22Rv1 (cell line): ENCODE data around the gene ICAM4.
"Not testable (repeated sequence)": the region's sequence is repeated elsewhere in the genome, so short reads cannot be mapped to it uniquely, and the experiment has no call there.

Source experiments
- H3K27ac ChIP-seq: fragments of 450-650 bp; 2 replicates; pipeline ENCODE4 v1.5.1; 2017
- ZFX ChIP-seq: fragments of 450-650 bp; IDR thresholded peaks from 2 replicates; pipeline ENCODE4 v1.6.1; 2017; ENCODE audit warnings: antibody characterized with exemption, borderline replicate concordance
- TF ChIP-seq, protein P1 (sequence below): fragments of 450-650 bp; IDR thresholded peaks from 2 replicates; pipeline ENCODE4 v1.5.1; 2017; ENCODE audit warnings: mild to moderate bottlenecking

Gene ICAM4

DNA sequence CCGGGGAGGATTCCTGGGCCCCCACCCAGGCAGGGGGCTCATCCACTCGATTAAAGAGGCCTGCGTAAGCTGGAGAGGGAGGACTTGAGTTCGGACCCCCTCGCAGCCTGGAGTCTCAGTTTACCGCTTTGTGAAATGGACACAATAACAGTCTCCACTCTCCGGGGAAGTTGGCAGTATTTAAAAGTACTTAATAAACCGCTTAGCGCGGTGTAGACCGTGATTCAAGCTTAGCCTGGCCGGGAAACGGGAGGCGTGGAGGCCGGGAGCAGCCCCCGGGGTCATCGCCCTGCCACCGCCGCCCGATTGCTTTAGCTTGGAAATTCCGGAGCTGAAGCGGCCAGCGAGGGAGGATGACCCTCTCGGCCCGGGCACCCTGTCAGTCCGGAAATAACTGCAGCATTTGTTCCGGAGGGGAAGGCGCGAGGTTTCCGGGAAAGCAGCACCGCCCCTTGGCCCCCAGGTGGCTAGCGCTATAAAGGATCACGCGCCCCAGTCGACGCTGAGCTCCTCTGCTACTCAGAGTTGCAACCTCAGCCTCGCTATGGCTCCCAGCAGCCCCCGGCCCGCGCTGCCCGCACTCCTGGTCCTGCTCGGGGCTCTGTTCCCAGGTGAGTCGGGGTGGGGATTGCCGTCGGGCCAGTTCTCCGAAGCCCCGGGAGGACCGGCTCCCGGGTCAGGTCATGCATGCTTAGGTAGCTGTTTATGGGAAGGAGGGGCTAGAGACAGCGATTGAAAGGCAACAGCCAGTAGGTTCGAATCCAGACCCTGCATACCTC, 15.9 kb upstream of the ICAM4 start, which contains the start of gene ICAM1:
Gene ICAM1 (plus strand): TSS at position 505 of the 779 bp plus-strand sequence. CDS start 40 bp downstream, at position 545.
- H3K27ac ChIP-seq = no peak within 1 kb of the TSS

DNA sequence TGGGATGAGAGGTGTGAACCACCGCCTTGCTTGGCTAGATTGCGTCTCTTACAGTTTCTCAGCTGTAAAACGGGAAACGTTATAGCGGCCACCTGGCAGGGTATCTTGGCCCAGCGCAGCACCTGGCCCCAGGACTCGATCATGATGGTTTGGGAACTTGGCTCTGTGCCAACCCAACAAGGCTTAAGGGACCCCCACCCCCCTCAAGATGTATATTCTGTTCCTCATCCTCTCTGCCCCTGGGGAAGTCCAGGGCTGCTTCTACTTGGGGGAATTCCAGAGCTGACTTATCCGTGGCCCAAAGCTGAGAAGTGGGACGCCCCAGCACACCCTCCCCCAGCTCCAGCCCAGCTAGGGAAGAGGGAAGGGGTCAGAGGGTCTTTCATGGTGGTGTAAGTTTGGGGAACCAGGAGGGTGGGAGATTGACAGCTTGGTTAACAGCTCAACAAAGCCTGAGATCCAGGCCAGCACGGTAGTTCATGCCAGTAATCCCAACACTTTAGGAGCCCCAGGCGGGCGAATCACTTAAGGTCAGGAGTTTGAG, 15.1 kb upstream of the ICAM4 start:
- H3K27ac ChIP-seq = no peak overlapping the region
- no peak for TF ChIP-seq ZFX
- TF ChIP-seq, protein P1, sequence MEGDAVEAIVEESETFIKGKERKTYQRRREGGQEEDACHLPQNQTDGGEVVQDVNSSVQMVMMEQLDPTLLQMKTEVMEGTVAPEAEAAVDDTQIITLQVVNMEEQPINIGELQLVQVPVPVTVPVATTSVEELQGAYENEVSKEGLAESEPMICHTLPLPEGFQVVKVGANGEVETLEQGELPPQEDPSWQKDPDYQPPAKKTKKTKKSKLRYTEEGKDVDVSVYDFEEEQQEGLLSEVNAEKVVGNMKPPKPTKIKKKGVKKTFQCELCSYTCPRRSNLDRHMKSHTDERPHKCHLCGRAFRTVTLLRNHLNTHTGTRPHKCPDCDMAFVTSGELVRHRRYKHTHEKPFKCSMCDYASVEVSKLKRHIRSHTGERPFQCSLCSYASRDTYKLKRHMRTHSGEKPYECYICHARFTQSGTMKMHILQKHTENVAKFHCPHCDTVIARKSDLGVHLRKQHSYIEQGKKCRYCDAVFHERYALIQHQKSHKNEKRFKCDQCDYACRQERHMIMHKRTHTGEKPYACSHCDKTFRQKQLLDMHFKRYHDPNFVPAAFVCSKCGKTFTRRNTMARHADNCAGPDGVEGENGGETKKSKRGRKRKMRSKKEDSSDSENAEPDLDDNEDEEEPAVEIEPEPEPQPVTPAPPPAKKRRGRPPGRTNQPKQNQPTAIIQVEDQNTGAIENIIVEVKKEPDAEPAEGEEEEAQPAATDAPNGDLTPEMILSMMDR = no peak

More for the DNA sequence above, 15.9 kb upstream of the ICAM4 start, which contains the start of gene ICAM1:
- no peak for TF ChIP-seq ZFX
- TF ChIP-seq, protein P1 = no peak

DNA sequence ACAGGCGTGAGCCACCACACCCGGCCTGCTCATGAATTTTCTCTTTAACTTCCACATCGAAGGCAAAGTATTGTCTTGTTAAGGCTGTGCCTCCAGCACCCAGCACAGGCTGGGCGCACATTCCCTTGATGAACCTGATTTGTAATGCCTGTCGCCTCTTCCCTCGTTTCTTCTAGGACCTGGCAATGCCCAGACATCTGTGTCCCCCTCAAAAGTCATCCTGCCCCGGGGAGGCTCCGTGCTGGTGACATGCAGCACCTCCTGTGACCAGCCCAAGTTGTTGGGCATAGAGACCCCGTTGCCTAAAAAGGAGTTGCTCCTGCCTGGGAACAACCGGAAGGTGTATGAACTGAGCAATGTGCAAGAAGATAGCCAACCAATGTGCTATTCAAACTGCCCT, 12.2 kb upstream of the ICAM4 start:
- no peak overlapping the region for H3K27ac ChIP-seq
- TF ChIP-seq, protein P1 = no peak
- no peak for TF ChIP-seq ZFX

DNA sequence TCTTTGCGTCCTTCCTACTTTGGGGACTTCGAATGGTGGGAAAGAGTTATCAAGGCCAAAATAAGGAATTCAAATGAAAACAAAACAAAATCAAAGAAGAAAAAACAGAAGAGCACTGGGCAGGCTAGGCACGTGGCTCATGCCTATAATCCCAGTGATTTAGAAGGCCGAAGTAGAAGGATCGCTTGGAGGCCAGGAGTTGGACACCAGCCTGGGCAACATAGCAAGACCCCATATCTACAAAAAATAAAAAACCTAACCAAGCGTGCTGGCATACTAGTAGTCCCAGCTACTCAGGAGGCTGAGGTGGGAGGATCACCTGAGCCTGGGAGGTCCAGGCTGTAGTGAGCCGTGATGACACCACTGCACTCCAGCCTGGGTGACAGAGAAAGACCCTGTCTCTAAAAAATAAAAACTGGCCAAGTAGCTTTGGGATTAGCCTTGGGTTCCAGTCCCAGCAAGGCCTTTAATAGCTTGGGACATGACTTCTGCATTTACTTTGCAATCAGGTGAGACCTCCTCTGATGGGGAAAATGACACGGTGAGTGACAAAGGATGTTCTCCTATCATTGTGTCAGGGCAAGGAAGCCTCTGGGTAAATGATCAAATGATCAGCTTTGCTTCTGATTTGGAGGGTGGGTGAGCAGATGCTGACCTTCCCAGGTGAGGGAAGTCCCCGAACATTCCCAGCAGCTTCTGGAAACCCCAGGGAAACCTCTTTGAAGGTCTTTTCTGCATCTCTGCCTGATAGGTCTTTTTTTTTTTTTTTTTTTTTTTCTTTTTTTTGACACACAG, 8.8 kb upstream of the ICAM4 start:
- no peak overlapping the region for H3K27ac ChIP-seq
- TF ChIP-seq ZFX = no peak
- TF ChIP-seq, protein P1 = no peak

DNA sequence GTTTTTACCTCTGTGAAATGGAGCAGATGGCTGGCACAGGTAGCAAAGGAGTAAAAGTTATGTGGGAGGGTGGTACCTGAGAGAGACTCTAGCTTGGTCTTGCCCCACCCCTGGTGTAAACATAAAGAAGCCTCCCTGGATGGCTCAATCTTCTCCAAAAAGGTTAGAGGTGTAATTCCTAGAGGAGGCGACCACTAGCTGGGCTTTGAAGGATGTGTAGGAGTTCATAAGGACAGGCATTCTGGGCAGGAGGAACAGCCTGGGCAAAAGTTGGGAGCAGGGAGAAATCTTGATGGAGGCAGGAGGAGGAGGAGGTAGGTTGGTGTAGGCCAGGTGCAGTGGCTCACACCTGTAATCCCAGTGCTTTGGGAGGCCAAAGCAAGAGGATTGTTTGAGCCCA, 7.8 kb upstream of the ICAM4 start:
- no peak overlapping the region for H3K27ac ChIP-seq
- TF ChIP-seq ZFX = no peak
- TF ChIP-seq, protein P1 = no peak

DNA sequence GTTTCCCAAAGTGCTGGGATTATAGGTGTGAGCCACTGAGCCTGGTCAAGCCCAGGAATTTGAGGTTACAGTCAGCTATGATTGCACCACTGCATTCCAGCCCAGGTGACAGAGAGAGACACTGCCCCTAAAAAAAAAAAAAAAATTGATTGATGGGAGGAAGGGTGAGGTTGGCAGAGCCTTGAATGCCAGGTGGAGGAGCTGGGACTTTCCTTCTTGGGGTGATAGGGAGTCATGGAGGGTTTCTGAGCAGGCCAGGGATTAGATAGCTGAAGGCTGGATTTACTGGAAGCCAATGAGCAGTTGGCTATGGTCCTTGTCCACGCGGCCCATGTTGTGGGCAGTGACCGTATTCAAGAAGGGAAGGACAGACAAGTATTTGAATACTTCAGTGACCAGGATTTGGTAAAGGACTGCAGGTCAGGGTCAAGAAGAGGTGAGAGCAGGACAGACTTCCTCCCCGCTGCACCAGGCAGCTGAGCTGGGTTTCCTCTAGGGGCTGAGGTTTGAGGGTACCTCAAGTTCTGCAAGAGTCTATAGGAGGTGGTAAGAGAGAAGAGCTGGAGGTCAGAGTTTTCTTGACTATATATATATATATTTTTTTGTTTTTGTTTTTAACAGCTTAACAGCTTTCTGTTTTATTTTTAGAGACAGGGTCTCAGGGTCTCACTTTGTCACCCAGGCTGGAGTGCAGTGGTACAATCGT, 6.9 kb upstream of the ICAM4 start:
- TF ChIP-seq ZFX = no peak
- TF ChIP-seq, protein P1 = no peak
- H3K27ac ChIP-seq = no peak overlapping the region

DNA sequence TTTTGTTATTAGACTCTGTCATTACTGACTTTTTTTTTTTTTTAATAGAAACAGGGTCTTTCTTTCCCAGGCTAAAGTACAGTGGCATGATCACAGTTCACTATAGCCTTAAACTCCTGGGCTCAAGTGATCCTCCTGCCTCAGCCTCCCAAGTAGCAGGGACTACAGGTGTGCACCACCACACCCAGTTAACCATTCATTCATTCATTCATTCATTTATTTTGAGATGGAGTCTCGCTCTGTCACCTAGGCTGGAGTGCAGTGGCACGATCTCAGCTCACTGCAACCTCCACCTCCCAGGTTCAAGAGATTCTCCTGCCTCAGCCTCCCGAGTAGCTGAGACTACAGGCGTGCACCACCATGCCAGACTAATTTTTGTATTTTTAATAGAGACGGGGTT, 4.7 kb upstream of the ICAM4 start:
- not testable (repeated sequence) for H3K27ac ChIP-seq
